ENCODE measurements around the gene RAB36.

DNA sequence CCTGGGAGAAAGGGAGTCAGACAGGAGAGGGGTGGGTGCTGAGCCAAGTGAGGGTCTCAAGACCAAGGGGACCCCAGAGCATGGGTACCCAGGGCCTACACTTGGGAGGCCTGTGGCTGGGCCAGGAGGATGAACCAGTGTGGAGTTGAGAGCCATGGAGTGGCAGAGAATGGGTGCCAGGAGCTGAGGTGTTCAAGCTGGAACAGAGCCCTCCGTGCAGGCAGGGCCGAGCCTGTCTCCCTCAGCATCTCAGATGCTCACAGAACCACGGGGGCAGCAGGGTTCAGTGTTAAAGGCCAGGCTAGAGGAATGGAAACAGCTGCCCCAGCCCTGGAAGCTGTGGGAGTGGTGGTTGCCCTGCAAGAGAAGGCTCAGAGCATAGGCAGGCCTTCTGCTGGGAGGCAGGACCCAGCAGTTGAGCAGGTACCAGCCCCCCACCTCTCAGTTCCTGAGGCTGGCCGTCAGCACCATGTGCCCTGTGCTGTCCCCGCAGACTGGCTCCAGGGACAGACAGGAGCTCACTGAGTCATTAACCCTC lies 35.8 kb upstream of the RAB36 start:
- TF ChIP-seq POLR2AphosphoS5 (IDR thresholded peaks at IDR 0.05; ENCODE audit: low read depth, low read length) (no peak), REST (IDR thresholded peaks at IDR 0.05; ENCODE audit: insufficient read depth in 1 of 2, low read depth in 2 of 2, low read length in 1 of 2) (no peak)

Measured in Panc1 (cell line).